Small intestine (tissue), 7 donors: Measurements from ENCODE around the gene MTMR10. TPM values are rescaled to one million over a fixed set of nuclear protein-coding genes. Genes with fewer than 3 reads are reported as not detected.

ENCODE experiments used
- DNase-seq, 2 donors: peaks; one replicate each; pipeline versions ENCODE4 v3.0.0 to v3.0.0-alpha.2; 2013
- FAIRE-seq: peaks from 2 replicates; lab custom pipeline; 2012; peaks lifted over from hg19 to GRCh38; lab: Jason Lieb, UNC
- H3K27ac ChIP-seq, 3 donors: one replicate each; pipeline ENCODE4 v1.5.1; 2013; ENCODE audit warnings: low read length in 2 of 3, mild to moderate bottlenecking in 2 of 3, control low read depth in 1 of 3, inconsistent platforms in 1 of 3, low read depth in 1 of 3, moderate library complexity in 1 of 3
- H3K27me3 ChIP-seq, 3 donors: one replicate each; pipeline ENCODE4 v1.6.1; 2013; ENCODE audit warnings: low read length in 3 of 3, inconsistent platforms in 1 of 3; ENCODE audit not compliant: control insufficient read depth in 3 of 3, insufficient read depth in 3 of 3
- H3K36me3 ChIP-seq, 3 donors: one replicate each; pipeline ENCODE4 v1.6.1; 2013; ENCODE audit warnings: low read length in 3 of 3, inconsistent platforms in 1 of 3, low read depth in 1 of 3, mild to moderate bottlenecking in 1 of 3, moderate library complexity in 1 of 3; ENCODE audit not compliant: control insufficient read depth in 3 of 3, insufficient read depth in 2 of 3
- H3K4me1 ChIP-seq, 3 donors: one replicate each; pipeline ENCODE4 v1.6.1; 2013; ENCODE audit warnings: low read length in 2 of 3, inconsistent platforms in 1 of 3, low read depth in 1 of 3, mild to moderate bottlenecking in 1 of 3, moderate library complexity in 1 of 3; ENCODE audit not compliant: control insufficient read depth in 3 of 3, insufficient read depth in 2 of 3
- H3K4me3 ChIP-seq, 3 donors: one replicate each; pipeline ENCODE4 v1.5.1; 2013; ENCODE audit warnings: low read length in 3 of 3, control low read depth in 1 of 3, inconsistent platforms in 1 of 3, low read depth in 1 of 3, mild to moderate bottlenecking in 1 of 3, moderate library complexity in 1 of 3
- H3K9me3 ChIP-seq, 2 donors: one replicate each; pipeline ENCODE4 v1.6.1; 2013; ENCODE audit warnings: low read depth in 1 of 2, low read length in 1 of 2; ENCODE audit not compliant: control insufficient read depth in 2 of 2, insufficient read depth in 1 of 2
- WGBS, 3 donors: extraction: QIAGEN DNeasy Blood & Tissue Kit; methylation state at CpG; one replicate each; pipeline ENCODE4 v1.1.7; 2013; 5-methylcytosine and 5-hydroxymethylcytosine counted together
- polyA plus RNA-seq, 4 donors: library from polyadenylated mRNA; stranded (reverse) in 3 of 4; unstranded in 1 of 4; fragments of 200-250 nt in 3 of 4; fragments of 120-200 nt in 1 of 4; gene quantifications; one replicate each; pipeline versions ENCODE4 v1.2.1 to v1.2.3, GENCODE V29; 2013
- donor health status: healthy with polysubstance abuse.
- donor health status: control.
- donor health status: control.
- donor health status: Bipolar disorder and iron deficiency.
- donor health status: healthy.

Gene MTMR10
- polyA plus RNA-seq, 4 donors = 11.0 to 26.8 (median 21.8) TPM

DNA sequence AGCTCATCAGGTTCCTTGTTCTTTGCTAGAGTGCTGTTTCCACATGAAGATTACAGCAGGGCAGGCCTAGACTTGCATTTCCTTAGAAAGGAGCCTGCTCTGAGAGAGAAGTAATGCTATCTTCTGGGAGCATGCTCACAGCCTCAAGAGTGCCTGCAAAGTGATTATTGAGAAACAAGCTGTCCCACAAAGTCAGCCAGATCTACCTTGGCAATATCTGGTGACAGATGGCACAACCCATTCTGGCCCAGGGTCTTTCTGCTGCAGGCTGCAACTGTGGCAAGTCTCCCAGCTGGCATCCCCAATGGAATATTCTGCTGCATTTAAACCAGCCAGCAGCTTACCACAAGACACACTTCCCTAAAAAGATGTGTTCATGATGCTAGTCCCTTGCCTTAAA, 29.3 kb downstream of the MTMR10 start:
- Histone ChIP-seq H3K4me1 (no peaks in the 10 kb centered on the region), H3K36me3 (peaks cover 5 to 35% (median 26%) of the 10 kb centered on the region in 3 donors), H3K27ac (no peak overlapping the region), H3K27me3 (no peaks in the 10 kb centered on the region), H3K9me3 (no peaks in the 10 kb centered on the region), H3K4me3 (no peak overlapping the region)
- FAIRE-seq (no peak), DNase-seq (no peak)

GRCh38 chr15:30958219-30958618, 33.2 kb downstream of the MTMR10 start:
- FAIRE-seq = no peak

GRCh38 chr15:30956216-30957124, 35.0 kb downstream of the MTMR10 start:
- Histone ChIP-seq H3K4me1 (no peaks in the 10 kb centered on the region), H3K27ac (no peak overlapping the region), H3K4me3 (no peak overlapping the region), H3K9me3 (no peaks in the 10 kb centered on the region), H3K27me3 (no peaks in the 10 kb centered on the region), H3K36me3 (peaks cover 12 to 58% (median 36%) of the 10 kb centered on the region in 3 donors)
- 82 to 87% (median 84%) methylated on average over 6 of the region's 6 CpGs for WGBS, 3 donors
- no peak for FAIRE-seq
- peak; percentile 8 to 29 for DNase-seq

More at GRCh38 chr15:30958219-30958618, 33.2 kb downstream of the MTMR10 start:
- no peak overlapping the region for H3K4me3 ChIP-seq
- H3K36me3 ChIP-seq = peaks cover 3 to 50% (median 32%) of the 10 kb centered on the region in 3 donors
- DNase-seq = no peak
- H3K27me3 ChIP-seq = no peaks in the 10 kb centered on the region
- no peaks in the 10 kb centered on the region for H3K4me1 ChIP-seq
- 89 to 93% (median 91%) methylated on average over 5 of the region's 5 CpGs for WGBS, 3 donors
- H3K27ac ChIP-seq = no peak overlapping the region
- no peaks in the 10 kb centered on the region for H3K9me3 ChIP-seq

DNA sequence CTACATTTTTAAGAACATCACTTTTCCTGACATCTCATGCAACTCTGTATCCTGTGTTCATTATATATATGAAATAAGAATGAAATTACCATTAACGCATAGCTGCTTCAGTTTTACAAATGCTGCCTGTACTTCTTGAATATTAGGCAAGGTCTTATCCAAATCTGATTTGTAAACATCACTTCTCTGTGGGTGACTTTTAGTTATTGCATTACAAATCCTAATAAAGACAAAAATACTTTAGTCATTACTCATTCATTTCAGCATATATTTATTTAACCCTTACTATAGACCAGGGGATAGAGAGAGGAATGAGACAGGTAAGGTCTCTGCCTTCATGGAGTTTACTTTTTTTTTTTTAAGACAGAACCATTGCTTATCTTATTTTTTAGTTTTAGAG, 36.8 kb downstream of the MTMR10 start:
- no peaks in the 10 kb centered on the region for H3K27me3 ChIP-seq
- H3K36me3 ChIP-seq = peaks cover 9 to 55% (median 33%) of the 10 kb centered on the region in 3 donors
- no peaks in the 10 kb centered on the region for H3K4me1 ChIP-seq
- no peak overlapping the region for H3K4me3 ChIP-seq
- no peak for FAIRE-seq
- no peak for DNase-seq
- no peak overlapping the region for H3K27ac ChIP-seq
- no peaks in the 10 kb centered on the region for H3K9me3 ChIP-seq
- WGBS, 3 donors = 93 to 98% (median 96%) methylated on average over 1 of the region's 1 CpG

DNA sequence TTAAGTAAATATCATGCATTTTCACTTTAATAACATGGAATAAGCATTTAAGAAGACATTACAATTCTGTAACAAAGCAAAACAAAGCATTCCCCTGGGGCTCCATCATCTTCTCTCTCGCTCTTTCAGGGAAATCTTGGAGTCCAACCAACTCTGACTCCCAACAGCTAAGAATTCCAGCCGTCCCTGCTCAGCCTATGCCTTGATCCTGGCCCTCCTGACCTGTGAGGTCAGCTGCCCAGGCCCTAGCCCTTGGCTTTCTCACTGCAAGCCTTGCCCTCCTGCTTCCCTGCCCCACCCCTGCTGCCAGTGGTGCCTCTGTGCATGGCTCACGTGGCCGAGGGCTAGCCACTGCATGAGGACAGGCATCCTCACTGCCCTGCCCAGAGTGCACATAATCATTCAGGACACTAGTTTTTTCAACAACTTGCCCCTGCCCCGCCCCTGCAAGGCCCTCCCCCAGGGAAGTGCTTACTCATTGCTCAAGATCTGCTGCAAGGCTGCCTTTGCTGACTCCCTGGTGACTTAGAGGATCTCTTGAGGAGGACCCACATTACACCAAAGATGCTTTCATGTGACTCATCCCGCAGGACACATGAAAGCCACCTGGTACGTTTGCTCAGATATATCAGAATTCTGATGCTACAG, 37.6 kb downstream of the MTMR10 start:
- H3K27me3 ChIP-seq = no peaks in the 10 kb centered on the region
- H3K27ac ChIP-seq = no peak overlapping the region
- H3K36me3 ChIP-seq = peaks cover 9 to 50% (median 32%) of the 10 kb centered on the region in 3 donors
- H3K4me3 ChIP-seq = no peak overlapping the region
- H3K4me1 ChIP-seq = no peaks in the 10 kb centered on the region
- no peak for FAIRE-seq
- no peaks in the 10 kb centered on the region for H3K9me3 ChIP-seq
- WGBS, 3 donors = 80 to 90% (median 82%) methylated on average over 7 of the region's 7 CpGs
- DNase-seq = no peak

- FAIRE-seq (no peak), DNase-seq (no peak)
- WGBS, 3 donors = 93 to 98% (median 96%) methylated on average over 7 of the region's 7 CpGs
- Histone ChIP-seq H3K27me3 (no peaks in the 10 kb centered on the region), H3K9me3 (no peaks in the 10 kb centered on the region), H3K4me3 (no peak overlapping the region), H3K4me1 (no peaks in the 10 kb centered on the region), H3K36me3 (peaks cover 9 to 47% (median 35%) of the 10 kb centered on the region in 3 donors), H3K27ac (no peak overlapping the region)
Observed at GRCh38 chr15:30953183-30953582, 38.2 kb downstream of the MTMR10 start.

- no peak for DNase-seq
- Histone ChIP-seq H3K36me3 (peaks cover 14 to 47% (median 40%) of the 10 kb centered on the region in 3 donors), H3K4me1 (no peaks in the 10 kb centered on the region), H3K9me3 (no peaks in the 10 kb centered on the region), H3K4me3 (no peak overlapping the region), H3K27ac (no peak overlapping the region), H3K27me3 (no peaks in the 10 kb centered on the region)
- FAIRE-seq = no peak
- 87 to 90% (median 89%) methylated on average over 8 of the region's 8 CpGs for WGBS, 3 donors
Observed at GRCh38 chr15:30943654-30944335, 47.6 kb downstream of the MTMR10 start.

DNA sequence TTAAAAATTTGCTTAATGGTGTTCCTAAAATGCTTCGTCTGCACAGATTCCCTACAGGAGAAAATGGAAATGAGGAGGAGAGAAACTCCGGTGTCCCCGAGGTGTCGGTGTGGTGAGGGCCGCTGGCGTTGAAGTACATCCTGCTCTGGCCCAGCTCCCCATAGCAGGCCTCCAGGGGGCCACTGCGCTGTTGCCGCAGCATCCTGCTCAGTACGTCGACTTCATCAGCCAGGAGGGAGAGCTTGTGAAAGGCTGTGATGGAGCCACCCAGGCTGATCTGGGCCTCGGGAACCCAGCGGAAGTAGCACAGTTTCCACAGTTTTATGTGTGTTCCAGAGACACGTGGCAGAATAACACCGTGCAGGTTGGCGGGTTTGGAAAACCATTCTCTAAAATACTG, 49.9 kb downstream of the MTMR10 start:
- Histone ChIP-seq H3K4me3 (no peak overlapping the region), H3K27ac (no peak overlapping the region), H3K36me3 (peaks cover 16 to 54% (median 31%) of the 10 kb centered on the region in 3 donors), H3K9me3 (no peaks in the 10 kb centered on the region), H3K4me1 (no peaks in the 10 kb centered on the region), H3K27me3 (no peaks in the 10 kb centered on the region)
- WGBS, 3 donors = 92 to 96% (median 94%) methylated on average over 15 of the region's 15 CpGs
- no peak for DNase-seq
- no peak for FAIRE-seq
